ENCODE measurements around the gene OSBPL10. TPM values are rescaled to one million over a fixed set of nuclear protein-coding genes. Genes with fewer than 3 reads are reported as not detected.

The OSBPL10 gene
- total and polyA plus RNA-seq, 8 donors: 1.8 to 37.7 (median 5.9) TPM

DNA sequence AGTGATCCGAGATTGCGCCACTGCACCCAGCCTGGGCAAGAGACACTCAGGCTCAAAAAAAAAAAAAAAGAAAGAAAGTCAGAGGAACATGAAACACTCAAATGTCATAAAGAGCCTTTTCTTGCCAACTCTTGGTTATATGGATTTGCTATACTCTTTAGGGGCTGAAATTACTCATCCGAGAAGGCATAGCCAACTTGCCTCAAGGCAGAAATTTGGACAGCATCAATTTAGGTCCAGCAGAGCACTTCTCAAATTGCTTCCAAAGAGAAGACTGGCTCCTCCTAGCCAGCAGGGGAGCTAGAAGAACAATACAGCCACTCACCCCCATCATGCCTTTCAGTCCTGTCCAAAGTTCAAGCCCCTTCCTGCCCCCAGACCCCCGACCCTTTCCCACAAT is 43.8 kb downstream of the OSBPL10 start:
- no peaks in the 10 kb centered on the region for H3K27me3 ChIP-seq
- TF ChIP-seq POLR2A (IDR thresholded peaks at IDR 0.05) (no peak), POLR2AphosphoS5 (IDR thresholded peaks at IDR 0.05) (no peak), EP300 (IDR thresholded peaks at IDR 0.05) (no peak)
- H3K4me3 ChIP-seq: no peak overlapping the region
- no peaks in the 10 kb centered on the region for H3K36me3 ChIP-seq
- 79 to 95% (median 87%) methylated on average over 4 of the region's 4 CpGs for WGBS, 5 donors
- no peak for DNase-seq
- peaks cover 9 to 40% (median 27%) of the 10 kb centered on the region in 4 donors for H3K4me1 ChIP-seq
- intact Hi-C loops (cut with DNase I; ENCODE audit: low total_unique reads): no loop called here
- H3K27ac ChIP-seq: no peak overlapping the region
- H3K9me3 ChIP-seq: no peaks in the 10 kb centered on the region

DNA sequence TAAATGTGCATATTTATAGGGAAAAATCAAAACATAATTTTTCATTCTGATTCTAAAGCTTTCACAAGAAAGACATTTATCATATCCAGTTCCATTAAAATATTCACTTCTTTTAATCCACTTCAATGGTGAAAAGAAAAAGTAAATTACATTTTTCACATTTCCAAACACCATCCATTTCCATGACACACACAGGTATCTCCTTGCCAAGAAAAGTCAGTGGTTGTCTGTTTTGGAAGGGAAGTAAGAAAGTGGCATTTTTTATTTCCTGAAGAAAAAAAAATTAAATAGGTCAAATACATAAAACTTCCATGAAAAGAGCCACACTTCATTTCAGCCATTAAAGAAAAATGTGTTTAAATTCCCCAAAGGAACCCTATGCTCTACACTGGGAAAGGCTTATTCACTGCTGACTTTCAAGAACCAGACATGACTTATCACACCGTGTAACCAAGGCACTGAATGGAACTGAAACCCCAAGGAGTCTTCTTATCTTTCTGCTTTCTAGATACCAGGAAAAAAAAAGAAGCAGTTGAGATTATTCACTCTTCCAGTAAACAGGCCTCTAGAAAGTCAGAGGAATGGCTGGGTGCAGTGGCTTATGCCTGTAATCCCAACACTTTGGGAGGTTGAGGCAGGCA is 44.5 kb downstream of the OSBPL10 start:
- 5 to 15% (median 8%) methylated on average over 1 of the region's 1 CpG for WGBS, 5 donors
- DNase-seq: peak in 1 of 2 donors; percentile 73

GRCh38 chr3:31934866-31935265 is 46.2 kb downstream of the OSBPL10 start:
- TF ChIP-seq POLR2A (IDR thresholded peaks at IDR 0.05) (no peak), EP300 (IDR thresholded peaks at IDR 0.05) (no peak), POLR2AphosphoS5 (IDR thresholded peaks at IDR 0.05) (no peak)
- TF ChIP-seq, protein P1, sequence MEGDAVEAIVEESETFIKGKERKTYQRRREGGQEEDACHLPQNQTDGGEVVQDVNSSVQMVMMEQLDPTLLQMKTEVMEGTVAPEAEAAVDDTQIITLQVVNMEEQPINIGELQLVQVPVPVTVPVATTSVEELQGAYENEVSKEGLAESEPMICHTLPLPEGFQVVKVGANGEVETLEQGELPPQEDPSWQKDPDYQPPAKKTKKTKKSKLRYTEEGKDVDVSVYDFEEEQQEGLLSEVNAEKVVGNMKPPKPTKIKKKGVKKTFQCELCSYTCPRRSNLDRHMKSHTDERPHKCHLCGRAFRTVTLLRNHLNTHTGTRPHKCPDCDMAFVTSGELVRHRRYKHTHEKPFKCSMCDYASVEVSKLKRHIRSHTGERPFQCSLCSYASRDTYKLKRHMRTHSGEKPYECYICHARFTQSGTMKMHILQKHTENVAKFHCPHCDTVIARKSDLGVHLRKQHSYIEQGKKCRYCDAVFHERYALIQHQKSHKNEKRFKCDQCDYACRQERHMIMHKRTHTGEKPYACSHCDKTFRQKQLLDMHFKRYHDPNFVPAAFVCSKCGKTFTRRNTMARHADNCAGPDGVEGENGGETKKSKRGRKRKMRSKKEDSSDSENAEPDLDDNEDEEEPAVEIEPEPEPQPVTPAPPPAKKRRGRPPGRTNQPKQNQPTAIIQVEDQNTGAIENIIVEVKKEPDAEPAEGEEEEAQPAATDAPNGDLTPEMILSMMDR (IDR thresholded peaks at IDR 0.05): no peak
- Histone ChIP-seq H3K4me3 (no peak overlapping the region), H3K9me3 (no peaks in the 10 kb centered on the region), H3K27me3 (no peaks in the 10 kb centered on the region), H3K4me1 (peaks cover 0 to 26% (median 12%) of the 10 kb centered on the region in 4 donors), H3K27ac (peak overlapping the region in 1 of 5 donors; percentile 19), H3K36me3 (no peaks in the 10 kb centered on the region)
- WGBS, 5 donors: 43 to 56% (median 51%) methylated on average over 3 of the region's 3 CpGs
- DNase-seq: peak in 1 of 2 donors; percentile 46
- intact Hi-C loops (cut with DNase I; ENCODE audit: low total_unique reads): no loop called here

More for the DNA sequence above, 44.5 kb downstream of the OSBPL10 start:
- intact Hi-C loops (cut with DNase I; ENCODE audit: low total_unique reads): no loop called here
- Histone ChIP-seq H3K4me1 (peaks cover 9 to 37% (median 23%) of the 10 kb centered on the region in 4 donors), H3K27ac (peak overlapping the region in 1 of 5 donors; percentile 10), H3K9me3 (no peaks in the 10 kb centered on the region), H3K4me3 (no peak overlapping the region), H3K27me3 (no peaks in the 10 kb centered on the region), H3K36me3 (no peaks in the 10 kb centered on the region)
- TF ChIP-seq POLR2A (IDR thresholded peaks at IDR 0.05) (no peak), POLR2AphosphoS5 (IDR thresholded peaks at IDR 0.05) (peak in 2 of 3 donors; percentile 54 to 63), EP300 (IDR thresholded peaks at IDR 0.05) (no peak)

DNA sequence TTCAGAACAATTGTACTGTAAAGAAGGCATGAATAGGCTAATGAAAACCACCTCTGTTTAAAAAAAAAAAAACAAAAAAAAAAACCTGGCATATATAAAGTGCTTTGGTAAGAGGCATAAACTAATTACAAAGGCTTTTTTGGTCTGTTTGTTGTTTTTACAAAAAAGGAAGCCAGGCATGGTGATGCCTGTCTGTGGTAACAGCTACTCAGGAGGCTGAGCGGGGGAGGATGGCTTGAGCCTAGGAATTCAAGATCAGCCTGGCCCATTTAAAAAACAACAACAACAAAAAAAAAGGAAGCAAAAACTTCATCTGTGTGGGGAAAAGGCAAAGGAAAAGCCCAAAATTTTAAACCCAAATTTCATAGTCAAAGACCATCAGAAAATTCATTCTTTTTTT is 47.0 kb downstream of the OSBPL10 start:
- Histone ChIP-seq H3K27me3 (no peaks in the 10 kb centered on the region), H3K4me1 (peaks cover 0 to 26% (median 12%) of the 10 kb centered on the region in 4 donors), H3K4me3 (no peak overlapping the region), H3K9me3 (no peaks in the 10 kb centered on the region), H3K27ac (no peak overlapping the region), H3K36me3 (no peaks in the 10 kb centered on the region)
- TF ChIP-seq, protein P1 (IDR thresholded peaks at IDR 0.05): no peak
- TF ChIP-seq POLR2AphosphoS5 (IDR thresholded peaks at IDR 0.05) (no peak), POLR2A (IDR thresholded peaks at IDR 0.05) (no peak), EP300 (IDR thresholded peaks at IDR 0.05) (no peak)
- 79 to 93% (median 81%) methylated on average over 1 of the region's 1 CpG for WGBS, 5 donors
- DNase-seq: no peak
- intact Hi-C loops (cut with DNase I; ENCODE audit: low total_unique reads): no loop called here

GRCh38 chr3:31932990-31933389 is 48.1 kb downstream of the OSBPL10 start:
- intact Hi-C loops (cut with DNase I; ENCODE audit: low total_unique reads): no loop called here
- no peak for DNase-seq
- 95 to 98% (median 97%) methylated on average over 3 of the region's 3 CpGs for WGBS, 5 donors
- Histone ChIP-seq H3K27me3 (no peaks in the 10 kb centered on the region), H3K4me1 (peaks cover 0 to 26% (median 12%) of the 10 kb centered on the region in 4 donors), H3K9me3 (no peaks in the 10 kb centered on the region), H3K36me3 (no peaks in the 10 kb centered on the region), H3K27ac (no peak overlapping the region), H3K4me3 (no peak overlapping the region)
- no peak for TF ChIP-seq EP300 (IDR thresholded peaks at IDR 0.05)
- TF ChIP-seq, protein P1 (IDR thresholded peaks at IDR 0.05): no peak
- no peak for TF ChIP-seq POLR2AphosphoS5 (IDR thresholded peaks at IDR 0.05)
- no peak for TF ChIP-seq POLR2A (IDR thresholded peaks at IDR 0.05)

Data from stomach (tissue), 9 donors.